ENCODE measurements around the gene ALDH1A2.
"Not testable (repeated sequence)": the region's sequence is repeated elsewhere in the genome, so short reads cannot be mapped to it uniquely, and the experiment has no call there.

The ALDH1A2 gene

GRCh38 chr15:58040150-58040549 lies 25.4 kb downstream of the ALDH1A2 start:
- DNase-seq (ENCODE audit: low read depth): no peak

- no peak for DNase-seq (ENCODE audit: low read depth)
These were observed 26.2 kb downstream of the ALDH1A2 start for GRCh38 chr15:58039079-58040035.

- no peak for DNase-seq (ENCODE audit: low read depth)
These were observed 27.0 kb downstream of the ALDH1A2 start for GRCh38 chr15:58038426-58039078.

GRCh38 chr15:58037723-58038301 lies 27.7 kb downstream of the ALDH1A2 start:
- no peak for DNase-seq (ENCODE audit: low read depth)

DNA sequence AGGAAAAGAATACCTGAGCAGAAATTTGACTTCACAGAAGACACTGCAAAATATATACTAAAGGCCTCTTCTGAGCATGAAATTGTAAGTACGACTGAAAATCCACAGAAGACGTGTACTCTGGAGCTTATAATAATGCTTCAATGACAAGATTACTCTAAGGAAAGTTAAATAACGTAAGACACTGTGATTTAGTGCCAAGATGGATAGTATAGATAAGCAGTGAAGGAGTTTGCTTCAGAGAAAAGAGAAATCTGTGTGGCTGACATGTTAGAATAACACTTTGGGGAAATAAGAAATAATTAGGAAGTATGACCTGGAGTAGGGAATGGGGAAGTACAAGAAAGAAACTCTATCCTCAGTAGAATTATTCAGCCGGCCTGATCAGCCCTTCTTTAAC lies 28.9 kb downstream of the ALDH1A2 start:
- DNase-seq (ENCODE audit: low read depth): no peak

- not testable (repeated sequence) for DNase-seq (ENCODE audit: low read depth)
These were observed 37.1 kb downstream of the ALDH1A2 start for GRCh38 chr15:58028392-58028791.

GRCh38 chr15:58026552-58026951 lies 39.0 kb downstream of the ALDH1A2 start:
- no peak for DNase-seq (ENCODE audit: low read depth)

- no peak for DNase-seq (ENCODE audit: low read depth)
These were observed 39.5 kb downstream of the ALDH1A2 start for GRCh38 chr15:58026051-58026450.

- DNase-seq (ENCODE audit: low read depth): no peak
These were observed 43.9 kb downstream of the ALDH1A2 start for GRCh38 chr15:58021332-58022230.

DNA sequence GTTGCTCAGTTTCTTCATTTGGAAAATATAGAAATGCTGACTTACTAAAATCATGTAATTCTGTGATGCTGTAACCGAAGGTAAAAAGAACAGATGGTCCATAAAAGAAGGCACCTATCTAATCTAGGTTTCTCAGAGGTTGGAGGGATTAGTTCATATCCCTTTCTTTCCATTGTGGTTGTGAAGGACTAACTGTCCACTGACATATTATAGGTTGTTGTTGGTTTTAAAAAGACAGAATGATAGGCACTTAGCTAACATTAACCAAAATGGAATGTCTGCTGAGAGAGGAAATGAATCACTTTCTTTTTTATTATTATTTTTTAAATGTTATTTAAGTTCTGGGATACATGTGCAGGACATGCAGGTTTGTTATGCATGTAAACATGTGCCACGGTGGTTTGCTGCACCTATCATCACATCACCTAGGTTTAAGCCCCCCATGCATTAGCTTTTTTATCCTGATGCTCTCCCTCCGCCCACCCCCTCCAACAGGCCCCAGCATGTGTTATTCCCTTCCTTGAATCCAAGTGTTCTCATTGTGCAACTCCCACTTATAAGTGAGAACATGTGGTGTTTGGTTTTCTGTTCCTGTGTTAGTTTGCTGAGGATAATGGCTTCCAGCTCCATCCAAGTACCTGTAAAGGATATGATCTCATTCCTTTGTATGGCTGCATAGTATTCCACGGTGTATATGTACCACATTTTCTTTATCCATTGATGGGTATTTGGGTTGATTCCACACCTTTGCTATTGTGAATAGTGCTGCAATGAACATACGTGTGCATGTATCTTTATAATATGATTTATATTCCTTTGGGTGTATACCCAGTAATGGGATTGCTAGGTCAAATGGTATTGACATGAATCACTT lies 45.8 kb downstream of the ALDH1A2 start:
- no peak for DNase-seq (ENCODE audit: low read depth)

- DNase-seq (ENCODE audit: low read depth): no peak
These were observed 47.6 kb downstream of the ALDH1A2 start for GRCh38 chr15:58017869-58018268.

DNA sequence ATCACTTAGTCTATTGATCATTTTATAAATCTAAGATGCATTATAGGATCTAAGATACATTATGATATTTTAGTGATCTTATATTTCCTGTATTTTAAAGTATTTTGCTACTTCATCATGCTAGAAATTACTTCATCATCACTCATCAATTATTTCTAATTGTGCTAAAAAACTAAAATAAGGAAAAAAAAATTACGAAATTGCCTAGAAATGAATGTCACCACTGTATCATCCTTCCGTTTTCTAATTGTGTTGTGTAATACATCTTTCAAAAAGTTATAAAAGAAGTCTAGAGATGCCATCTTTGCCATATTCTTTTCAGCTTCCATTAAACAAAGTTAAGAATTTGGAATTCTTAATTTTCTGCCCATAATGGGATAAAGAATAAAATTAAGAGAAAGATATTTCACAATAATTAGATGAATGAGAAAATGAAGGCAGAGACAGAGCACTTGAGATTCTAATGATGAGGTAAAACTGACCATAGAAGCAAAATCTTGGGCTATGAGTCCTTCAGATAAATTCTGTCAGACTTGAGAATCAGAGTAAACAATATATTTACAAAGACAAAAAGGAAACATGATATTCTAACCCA lies 48.8 kb downstream of the ALDH1A2 start:
- DNase-seq (ENCODE audit: low read depth): no peak

- DNase-seq (ENCODE audit: low read depth): no peak
These were observed 49.9 kb downstream of the ALDH1A2 start for GRCh38 chr15:58015565-58015964.

- no peak for DNase-seq (ENCODE audit: low read depth)
These were observed 51.0 kb downstream of the ALDH1A2 start for GRCh38 chr15:58014470-58014869.

DNA sequence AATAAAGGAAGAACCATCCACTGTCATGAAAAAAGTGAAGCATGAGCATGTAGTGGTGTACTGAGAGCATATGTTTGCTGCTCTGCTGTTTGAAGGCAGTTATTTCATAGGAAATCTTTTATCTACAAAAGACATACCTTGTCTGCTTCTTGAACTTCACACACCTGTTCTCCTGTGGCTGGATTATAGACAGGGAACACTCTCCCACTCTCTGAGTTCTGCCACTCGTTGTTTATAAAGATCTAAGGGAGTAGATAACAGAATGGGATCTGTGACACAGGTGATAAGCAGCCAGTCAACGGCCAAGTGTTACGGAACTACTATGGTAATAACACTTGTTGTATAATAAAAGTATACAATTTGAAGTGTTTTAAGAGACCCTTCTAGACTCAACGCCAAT lies 51.5 kb downstream of the ALDH1A2 start:
- DNase-seq (ENCODE audit: low read depth): no peak

GRCh38 chr15:58010983-58011382 lies 54.5 kb downstream of the ALDH1A2 start:
- no peak for DNase-seq (ENCODE audit: low read depth)

DNA sequence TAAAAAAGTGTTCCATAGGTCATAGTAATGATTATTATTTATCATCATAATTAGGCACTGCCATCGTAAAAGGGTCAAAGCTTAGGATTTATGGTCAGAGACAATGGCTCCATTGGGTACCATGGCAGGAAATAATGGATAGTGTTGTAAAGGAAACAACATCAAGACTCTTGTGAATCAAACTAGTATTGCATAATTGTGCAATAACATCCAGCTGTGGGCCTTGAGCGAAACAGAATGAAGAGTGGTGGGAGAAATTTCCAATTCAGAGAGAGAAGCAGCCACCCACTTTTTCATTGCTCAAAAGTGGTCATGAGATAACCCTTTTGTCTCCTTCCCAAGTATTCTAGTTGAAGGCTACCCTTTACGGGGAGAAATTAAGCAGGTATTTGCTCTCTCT lies 61.7 kb downstream of the ALDH1A2 start:
- DNase-seq (ENCODE audit: low read depth): no peak

- DNase-seq (ENCODE audit: low read depth): no peak
These were observed 63.0 kb downstream of the ALDH1A2 start for GRCh38 chr15:58002338-58003126.

DNA sequence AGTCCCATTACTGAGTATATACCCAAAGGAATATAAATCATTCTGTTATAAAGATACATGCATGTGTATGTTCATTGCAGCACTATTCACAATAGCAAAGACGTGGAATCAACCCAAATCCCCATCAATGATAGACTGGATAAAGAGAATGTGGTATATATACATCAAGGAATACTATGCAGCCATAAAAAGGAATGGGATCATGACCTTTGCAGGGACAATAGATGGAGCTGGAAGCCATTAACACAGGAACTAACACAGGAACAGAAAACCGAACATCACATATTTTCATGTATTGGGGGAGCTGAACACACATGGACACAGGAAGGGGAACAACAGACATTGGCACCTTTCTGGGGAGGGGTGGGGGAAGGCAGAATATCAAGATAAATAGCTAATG lies 65.8 kb downstream of the ALDH1A2 start:
- DNase-seq (ENCODE audit: low read depth): not testable (repeated sequence)

GRCh38 chr15:57996561-57996960 lies 69.0 kb downstream of the ALDH1A2 start:
- no peak for DNase-seq (ENCODE audit: low read depth)

Data from activated T-cell treated with anti-CD3 and anti-CD28 coated beads for 48 hours (primary cell).